Dedifferentiated amniotic fluid mesenchymal stem cell (primary cell): ENCODE results near the gene SNX10.

Source experiments
- DNase-seq: peaks from one replicate; pipeline ENCODE4 v3.0.0-alpha.2; 2016; ENCODE audit errors: extremely low spot score

The SNX10 gene

DNA sequence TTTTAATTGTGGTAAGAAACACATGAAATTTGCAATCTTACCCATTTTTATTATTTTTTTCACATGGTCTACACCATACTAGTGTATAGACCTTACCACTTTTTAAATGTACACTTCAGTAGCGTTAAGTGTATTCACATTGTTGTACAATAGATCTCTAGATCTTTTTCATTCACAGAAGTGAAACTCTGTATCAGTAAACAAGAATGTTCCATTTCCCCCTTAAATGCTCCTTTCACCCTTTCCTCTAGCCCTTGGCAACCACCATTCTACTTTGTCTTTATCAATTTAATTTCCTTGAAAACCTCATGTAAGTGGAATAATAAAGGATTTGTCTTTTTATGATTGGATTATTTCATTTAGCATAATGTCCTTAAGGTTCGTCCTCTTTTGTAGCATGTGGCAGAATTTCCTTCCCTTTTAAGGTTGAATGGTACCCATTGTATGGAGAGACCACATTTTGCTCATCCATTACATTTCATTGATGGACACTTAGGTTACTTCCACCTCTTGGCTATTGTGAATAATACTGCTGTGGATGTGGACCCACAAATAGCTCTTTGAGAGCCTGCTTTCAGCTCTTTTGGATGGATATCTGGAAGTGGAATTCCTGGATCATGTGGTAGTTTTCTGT is 45.7 kb downstream of the SNX10 start:
- no peak for DNase-seq

DNA sequence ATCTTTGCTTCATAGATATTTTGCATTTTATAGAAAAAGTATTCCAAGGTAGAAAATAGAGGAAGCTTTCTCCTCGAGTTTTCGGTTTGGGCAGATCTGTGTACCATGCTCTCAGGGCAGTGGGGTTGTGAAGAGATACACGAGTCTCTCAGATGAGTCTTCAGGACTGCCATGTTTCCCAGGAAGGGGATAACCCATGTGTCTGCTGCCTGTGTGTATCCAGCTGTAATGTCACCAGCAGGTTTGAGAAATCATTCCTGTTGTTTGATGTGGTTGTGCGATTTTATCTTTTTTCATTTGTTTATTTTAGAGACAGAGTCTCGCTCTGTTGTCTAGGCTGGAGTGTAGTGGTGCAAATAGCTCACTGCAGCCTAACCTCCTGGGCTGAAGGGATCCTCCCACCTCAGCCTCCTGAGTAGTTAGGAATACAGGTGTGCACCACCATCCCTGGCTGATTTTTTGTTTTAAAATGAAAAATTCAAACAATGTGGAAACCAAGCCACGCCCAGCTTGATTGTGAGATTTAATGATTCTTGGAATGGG is 48.9 kb downstream of the SNX10 start:
- DNase-seq, result no peak

GRCh38 chr7:26343320-26343832 is 51.7 kb downstream of the SNX10 start:
- DNase-seq, result no peak

GRCh38 chr7:26343837-26344236 is 52.2 kb downstream of the SNX10 start:
- DNase-seq, result no peak

- DNase-seq, result no peak
These were observed 53.5 kb downstream of the SNX10 start for GRCh38 chr7:26345202-26345601.

GRCh38 chr7:26345837-26346236 is 54.2 kb downstream of the SNX10 start:
- no peak for DNase-seq

DNA sequence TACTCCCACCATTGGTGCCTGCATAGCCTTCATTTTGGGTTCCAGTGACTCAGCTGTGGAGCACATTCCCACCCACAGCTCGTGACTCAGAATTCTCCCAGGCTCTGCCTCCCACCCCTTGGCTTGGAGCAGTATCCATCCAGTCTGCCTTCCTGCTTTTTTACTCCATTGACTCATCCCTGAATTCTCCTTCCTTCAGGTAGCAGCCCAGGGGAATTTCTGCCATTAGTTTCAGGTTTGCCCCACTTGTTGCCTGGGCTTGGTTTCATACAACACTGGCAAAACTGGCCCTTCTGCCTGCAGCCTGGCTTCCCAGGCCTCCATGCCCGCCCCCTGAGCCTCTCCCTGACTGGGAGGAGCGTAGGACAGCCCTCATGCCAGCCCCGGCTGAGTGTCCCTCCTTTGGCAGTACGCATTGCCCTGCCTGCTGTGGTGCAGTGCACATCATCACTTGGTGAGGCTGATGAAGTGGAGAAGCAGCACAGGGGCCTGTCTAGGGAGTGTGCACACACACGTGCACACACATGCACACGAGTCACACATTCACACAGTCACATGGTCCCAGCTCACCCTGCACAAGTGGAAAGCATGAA is 55.0 kb downstream of the SNX10 start:
- no peak for DNase-seq

DNA sequence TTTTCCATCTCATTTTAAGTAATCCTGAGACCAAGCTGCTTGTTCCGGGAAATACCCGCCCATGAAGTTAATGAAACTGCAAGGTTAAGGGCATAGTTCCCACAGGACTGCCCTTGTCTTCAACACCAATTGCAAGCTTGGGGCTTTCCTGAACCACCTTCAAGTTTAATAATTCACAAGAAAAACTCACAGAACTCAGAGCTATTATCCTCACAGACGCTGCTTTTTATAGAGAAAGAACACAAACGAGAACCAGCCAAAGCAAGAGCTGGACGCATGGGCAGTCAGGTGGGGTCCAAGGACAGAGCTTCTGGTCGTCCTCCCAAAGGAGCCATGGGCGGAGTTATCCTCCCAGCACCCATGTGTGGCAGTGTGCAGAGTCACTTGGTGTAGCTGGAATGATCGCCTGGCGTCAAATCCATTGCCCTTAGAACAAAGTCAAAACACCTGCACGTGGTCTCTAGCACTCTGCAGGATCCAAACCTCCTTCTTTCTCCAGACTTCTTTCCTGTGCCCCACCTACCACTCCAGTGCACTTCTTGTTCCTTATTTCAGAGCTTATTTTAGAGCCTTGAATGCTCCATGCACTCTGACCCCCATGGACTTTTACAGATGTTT is 56.7 kb downstream of the SNX10 start:
- no peak for DNase-seq

GRCh38 chr7:26349005-26349915 is 57.6 kb downstream of the SNX10 start:
- DNase-seq, result no peak

DNA sequence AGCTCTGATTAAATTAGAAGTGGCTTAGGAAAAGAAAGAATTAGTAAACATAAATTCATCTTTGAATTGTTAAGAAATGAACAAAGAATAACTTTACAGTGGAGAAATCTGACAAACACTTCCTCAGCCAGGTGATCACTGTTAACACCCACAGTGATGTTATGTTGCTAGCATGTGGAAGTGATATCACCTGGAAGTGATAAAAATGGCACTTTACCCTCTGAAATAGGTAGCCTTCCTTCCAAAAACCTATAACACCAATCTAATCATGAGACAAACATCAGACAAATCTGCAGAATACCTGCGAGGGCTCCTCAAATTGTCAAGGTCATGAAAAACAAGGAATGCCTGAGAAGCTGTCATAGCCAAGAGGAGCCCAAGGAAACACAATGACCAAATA is 59.5 kb downstream of the SNX10 start:
- DNase-seq, result no peak

DNA sequence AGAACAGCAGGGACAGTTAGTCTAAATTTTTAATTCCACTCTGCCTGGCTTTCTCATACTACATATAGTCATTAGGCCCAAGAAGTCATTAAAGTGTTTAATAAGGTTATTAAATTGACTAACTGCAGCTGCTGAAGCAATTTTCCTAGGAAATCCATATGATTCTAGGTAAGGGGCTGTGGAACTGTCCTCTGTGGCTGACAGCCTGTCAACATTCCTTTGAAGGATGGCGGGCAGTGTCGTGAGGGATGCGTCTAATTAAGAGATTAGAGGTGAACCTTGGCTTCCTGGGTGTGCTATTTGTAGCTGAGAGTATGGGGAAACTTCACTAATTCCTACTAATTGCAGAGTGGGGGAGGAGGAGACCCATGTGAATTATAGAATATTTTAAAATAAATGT is 64.6 kb downstream of the SNX10 start:
- no peak for DNase-seq

GRCh38 chr7:26356929-26357798 is 65.5 kb downstream of the SNX10 start:
- DNase-seq, result no peak

- no peak for DNase-seq
These were observed 66.1 kb downstream of the SNX10 start for GRCh38 chr7:26357799-26358151.

- no peak for DNase-seq
These were observed 69.0 kb downstream of the SNX10 start for GRCh38 chr7:26360650-26361049.

GRCh38 chr7:26361637-26362036 is 70.0 kb downstream of the SNX10 start:
- no peak for DNase-seq

- DNase-seq, result no peak
These were observed 71.8 kb downstream of the SNX10 start for GRCh38 chr7:26363465-26363864.

- peak; percentile 83 for DNase-seq
These were observed 73.6 kb downstream of the SNX10 start for GRCh38 chr7:26365077-26365900.

GRCh38 chr7:26365901-26366275 is 74.2 kb downstream of the SNX10 start:
- no peak for DNase-seq

DNA sequence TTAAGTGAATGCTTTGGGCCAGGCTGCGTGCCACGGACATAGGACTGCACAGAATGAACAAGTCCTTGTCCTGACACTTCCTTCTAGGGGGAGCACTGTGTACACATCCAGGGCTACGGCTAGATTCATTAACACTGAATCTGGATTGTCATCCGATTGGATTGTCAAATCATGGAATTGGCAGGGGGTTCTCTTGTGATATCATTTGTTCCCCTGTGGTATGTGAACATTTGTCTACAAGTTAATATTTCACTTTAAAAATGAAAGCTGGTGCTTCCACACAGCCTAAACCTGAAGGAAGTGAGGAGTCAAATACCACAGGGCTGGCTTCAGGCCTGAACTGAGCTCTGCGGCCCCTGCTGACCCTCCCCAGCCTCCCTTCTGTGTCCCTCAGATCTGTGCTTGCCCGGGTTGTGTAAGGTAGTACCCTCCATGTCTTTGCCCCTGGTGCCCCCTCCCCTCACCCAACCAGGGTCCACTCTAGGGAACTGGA is 75.6 kb downstream of the SNX10 start:
- DNase-seq, result no peak

DNA sequence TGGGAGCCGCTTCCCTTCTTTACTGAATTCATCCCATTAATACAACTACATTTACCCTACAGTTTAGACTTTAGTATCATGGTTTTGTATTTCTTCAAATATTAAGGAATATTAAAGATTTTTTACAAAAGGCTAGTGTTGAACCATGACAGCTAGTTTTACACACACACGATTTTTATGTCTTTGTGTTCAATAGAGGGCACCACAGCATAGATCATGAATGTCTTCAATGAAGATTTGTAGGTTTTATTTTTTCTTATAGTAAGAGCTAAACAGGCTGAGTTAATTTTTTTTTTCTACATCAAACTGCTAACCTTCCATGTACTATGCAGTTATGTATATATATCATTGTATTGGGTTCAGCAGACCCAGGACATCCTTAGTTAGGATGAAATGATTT is 76.9 kb downstream of the SNX10 start:
- no peak for DNase-seq
